GM18861 (cell line): ENCODE measurements around the gene RUNDC1.
"Not testable (repeated sequence)": the region's sequence is repeated elsewhere in the genome, so short reads cannot be mapped to it uniquely, and the experiment has no call there.

ENCODE experiments used
- ATAC-seq: cut with Tn5 transposase; IDR thresholded peaks from one replicate; pipeline ENCODE4 v1.9.1; 2021; ENCODE audit not compliant: unreplicated experiment

Gene RUNDC1

GRCh38 chr17:42989726-42990652, 9.6 kb downstream of the RUNDC1 start:
- no peak for ATAC-seq

- ATAC-seq: no peak
Measured at GRCh38 chr17:42991471-42991870, 11.1 kb downstream of the RUNDC1 start.

- no peak for ATAC-seq
Measured at GRCh38 chr17:42992872-42993271, 12.5 kb downstream of the RUNDC1 start.

DNA sequence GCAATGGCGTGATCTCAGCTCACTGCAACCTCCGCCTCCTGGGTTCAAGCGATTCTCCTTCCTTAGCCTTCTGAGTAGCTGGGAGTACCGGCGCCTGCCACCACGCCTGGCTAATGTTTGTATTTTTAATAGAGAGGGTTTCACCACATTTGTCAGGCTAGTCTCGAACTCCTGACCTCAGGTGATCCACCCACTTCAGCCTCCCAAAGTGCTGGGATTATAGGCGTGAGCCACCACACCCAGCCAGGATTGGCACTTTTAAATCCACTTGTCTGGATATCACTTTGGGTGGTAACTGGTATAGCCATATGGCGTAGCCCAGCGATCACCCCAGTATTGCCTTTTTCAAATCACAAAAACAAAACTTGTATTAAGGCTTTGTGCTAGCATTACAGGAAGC, 13.5 kb downstream of the RUNDC1 start:
- ATAC-seq: not testable (repeated sequence)

- ATAC-seq: no peak
Measured at GRCh38 chr17:42997390-42997983, 17.1 kb downstream of the RUNDC1 start.

DNA sequence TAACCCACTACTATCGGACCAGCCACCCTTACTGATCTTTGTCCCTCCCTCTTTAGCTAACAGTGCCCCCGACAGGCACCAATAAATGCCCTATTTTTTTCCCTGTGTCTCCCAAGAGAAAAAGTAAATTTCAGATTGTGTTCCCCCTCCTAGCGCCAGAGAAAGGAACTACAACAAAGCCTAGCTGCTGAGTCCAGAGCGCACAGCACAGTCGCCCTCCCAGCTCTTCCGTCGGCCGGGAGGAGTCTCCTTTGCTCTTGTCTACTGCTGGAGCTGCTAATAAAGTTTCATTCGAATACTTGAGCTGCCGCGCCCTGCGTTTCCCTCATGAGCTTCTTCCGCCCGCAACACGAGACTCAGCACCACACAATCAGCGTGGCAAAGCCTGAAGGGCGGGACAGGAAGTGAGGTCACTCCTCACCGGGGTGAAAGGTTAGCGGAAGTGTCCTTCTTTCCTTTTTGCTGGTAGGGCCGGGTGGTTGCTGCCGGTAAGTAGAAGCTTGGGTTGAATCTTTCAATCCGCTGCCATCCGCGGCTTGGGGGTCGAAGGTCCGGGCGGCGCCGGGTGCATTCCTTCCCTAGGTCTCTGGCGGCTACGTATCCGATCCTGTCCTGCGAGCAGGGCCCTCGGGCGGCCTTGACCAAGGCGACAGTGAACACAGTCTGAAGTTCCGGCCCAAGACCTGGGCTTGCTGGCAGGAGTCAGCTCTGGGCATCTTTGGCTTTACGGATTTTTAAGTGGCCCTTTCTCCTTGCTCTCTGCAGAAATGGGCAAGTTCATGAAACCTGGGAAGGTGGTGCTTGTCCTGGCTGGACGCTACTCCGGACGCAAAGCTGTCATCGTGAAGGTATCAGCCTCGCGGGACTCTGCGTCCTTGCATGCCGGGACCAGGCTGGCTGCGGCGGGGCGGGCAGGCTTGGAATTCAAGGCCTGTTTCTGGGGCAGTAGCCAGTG, 17.9 kb downstream of the RUNDC1 start, which contains the start of gene RPL27:
TSS of gene RPL27 (plus strand) at position 436 of the 955 bp plus-strand sequence. CDS start at position 768, 332 bp downstream.
- ATAC-seq: peak; percentile 86

DNA sequence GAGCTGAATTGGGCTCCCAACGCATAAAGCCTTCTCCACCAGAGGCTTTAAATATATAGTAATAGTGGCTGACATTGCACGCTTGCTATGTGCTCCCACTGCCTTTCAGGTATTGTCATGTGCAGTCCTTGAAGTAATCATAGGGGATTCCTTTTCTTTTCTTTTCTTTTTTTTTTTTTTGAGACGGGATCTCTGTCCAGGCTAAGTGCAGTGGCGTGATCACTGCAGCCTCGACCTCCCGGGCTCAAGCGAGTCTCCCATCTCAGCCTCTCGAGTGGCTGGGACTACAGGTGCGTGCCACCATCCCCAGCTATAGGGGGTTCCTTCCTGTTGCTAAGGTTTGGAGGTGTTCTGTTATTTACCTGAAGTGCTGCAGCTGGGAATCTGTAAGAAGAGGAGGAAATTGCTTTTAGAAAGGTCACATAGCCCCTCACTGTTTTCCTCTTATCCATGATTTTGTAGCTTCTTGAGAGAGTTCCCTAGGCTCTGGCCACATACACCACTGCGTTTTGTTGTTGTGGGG, 18.7 kb downstream of the RUNDC1 start:
- no peak for ATAC-seq

DNA sequence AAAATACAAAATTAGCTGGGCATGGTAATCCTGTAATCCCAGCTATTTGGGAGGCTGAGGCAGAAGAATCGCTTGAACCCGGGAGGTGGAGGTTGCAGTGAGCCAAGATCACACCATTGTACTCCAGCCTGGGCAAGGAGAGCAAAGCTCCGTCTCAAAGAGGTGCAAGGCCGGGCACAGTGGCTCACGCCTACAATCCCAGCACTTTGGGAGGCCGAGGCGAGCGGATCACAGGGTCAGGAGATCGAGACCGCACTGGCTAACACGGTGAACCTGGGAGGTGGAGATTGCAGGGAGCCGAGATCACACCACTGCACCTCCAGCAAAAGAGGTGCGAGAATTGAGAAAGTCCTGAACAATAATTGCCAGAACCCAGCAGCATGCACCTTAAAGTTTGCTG, 20.5 kb downstream of the RUNDC1 start:
- not testable (repeated sequence) for ATAC-seq

DNA sequence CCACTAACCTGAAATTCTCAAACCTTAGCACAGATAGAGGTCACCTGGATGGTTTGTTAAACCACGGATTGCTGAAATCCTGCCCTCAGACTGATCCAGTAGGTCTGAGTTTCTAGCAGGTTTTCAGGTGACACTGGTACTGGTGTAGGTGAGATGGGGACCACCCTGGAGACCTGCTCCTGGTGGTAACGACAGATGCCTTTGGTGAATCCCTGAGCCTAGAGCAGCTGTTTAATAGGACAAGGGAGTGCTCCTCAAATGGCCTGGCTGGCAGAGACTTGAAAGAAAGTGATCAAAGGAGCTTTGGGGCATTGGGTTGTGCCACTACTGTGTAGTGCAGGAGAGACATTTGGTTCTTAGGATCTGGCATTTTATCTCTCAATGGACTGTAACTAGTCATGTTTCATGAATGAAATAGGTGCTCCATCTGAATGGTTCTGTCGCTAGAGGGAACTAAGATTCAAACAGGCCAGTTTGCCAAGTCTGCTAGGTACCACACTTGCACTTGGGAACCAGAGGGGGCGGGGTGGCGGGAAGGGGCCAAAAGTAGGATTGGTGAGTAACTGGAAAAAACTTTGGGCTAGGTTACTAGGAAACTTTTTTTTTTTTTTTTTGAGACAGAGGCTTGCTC, 23.3 kb downstream of the RUNDC1 start:
- no peak for ATAC-seq

DNA sequence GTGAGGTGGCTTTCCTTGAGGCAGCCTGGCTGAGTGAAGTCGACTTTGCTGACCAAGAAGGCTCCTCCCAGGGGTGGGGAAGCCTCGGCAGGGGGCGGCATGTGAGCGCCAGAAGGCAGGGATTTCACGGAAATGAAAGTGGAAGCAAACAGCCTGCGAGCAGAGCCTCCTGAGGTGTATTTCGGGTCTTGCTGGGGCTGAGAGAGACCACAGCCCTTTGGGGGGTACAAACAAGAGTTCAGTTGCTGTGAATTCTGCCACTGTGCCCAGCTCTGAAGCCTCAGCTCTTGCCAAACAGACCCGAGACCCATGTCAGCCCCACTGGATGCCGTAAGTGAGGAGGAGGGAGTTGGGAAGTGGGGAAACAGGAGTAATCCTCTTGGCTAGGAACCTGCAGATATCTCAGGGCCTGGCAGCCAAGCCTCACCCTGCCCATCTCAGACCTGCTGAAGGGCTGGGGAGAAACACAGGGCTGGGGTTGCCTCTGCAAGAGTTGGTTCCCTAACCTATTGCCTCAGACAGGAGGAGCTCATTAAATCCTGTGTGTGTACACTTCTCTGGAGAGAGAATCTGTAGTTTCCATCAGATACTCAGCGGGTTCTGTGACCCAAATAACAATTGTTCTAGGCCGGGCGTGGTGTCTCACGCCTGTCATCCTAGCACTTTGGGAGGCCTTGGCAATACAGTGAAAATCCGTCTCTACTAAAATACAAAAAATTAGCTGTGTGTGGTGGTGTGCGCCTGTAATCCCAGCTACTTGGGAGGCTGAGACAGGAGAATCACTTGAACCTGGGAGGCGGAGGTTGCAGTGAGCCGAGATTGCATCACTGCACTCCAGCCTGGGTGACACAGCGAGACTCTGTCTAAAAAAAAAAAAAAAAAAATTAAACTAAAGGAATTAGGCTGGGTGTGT, 26.5 kb downstream of the RUNDC1 start, which contains the start of gene IFI35:
TSS of gene IFI35 (plus strand) at position 146 of the 913 bp plus-strand sequence. CDS start at position 310, 164 bp downstream.
- ATAC-seq: peak; percentile 81

DNA sequence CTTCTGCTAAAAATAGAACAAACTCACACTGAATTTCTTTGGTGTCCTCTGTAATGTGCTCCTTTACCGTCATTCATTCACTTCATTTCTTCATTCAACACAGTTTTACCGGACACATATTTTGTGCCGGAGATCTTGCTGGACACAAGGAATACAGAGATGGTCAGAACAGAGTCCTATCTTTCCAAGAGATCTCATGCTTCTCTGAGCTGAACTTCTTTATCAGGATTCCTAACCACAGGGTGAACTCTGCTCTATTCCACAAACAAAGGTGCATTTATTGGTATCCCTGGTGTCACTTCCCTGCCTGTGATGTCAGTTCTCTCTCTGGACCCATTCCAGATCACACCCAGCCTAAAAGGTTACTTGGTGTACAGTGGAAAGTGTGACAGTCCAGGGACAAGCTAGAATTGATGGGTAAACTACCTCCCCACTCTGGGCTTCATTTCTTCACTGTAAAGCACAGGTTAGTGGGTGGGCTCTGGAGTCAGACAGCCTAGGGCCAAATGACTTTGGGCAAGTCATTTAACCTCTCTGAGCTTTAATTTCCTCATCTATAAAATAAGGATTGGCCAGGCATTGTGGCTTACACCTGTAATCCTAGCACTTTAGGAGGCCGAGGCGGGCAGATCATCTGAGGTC, 30.4 kb downstream of the RUNDC1 start:
- no peak for ATAC-seq

DNA sequence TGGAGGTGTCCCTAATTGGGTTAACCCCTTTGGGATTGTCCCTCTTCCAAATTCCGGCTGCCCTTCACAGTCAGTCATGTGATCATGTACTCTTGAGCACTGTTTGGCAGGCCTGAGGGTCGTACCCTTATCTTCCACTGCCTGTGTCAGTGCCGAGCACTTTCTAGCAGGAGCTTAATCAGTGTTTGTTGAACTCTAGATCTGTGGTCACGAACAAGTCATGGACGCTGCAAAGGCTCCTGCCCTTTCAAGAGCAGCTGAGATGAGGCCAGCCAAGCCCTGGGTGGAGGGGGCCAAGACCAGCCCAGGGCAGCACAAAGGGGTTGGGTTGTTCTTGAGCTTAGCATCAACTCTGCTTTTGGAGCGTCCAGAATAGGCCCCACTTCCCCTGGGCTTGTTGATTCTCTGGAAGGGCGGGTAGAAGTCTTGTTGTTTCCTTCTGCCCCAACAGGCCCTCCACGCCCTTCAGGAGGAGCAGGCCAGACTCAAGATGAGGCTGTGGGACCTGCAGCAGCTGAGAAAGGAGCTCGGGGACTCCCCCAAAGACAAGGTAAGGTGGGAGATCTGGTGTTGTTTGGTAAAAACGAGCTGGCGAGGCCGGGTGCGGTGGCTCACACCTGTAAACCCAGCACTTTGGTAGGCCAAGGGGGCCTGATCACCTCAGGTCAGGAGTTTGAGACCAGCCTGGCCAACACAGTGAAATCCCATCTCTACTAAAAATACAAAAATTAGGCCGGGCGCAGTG, 31.5 kb downstream of the RUNDC1 start:
- no peak for ATAC-seq

DNA sequence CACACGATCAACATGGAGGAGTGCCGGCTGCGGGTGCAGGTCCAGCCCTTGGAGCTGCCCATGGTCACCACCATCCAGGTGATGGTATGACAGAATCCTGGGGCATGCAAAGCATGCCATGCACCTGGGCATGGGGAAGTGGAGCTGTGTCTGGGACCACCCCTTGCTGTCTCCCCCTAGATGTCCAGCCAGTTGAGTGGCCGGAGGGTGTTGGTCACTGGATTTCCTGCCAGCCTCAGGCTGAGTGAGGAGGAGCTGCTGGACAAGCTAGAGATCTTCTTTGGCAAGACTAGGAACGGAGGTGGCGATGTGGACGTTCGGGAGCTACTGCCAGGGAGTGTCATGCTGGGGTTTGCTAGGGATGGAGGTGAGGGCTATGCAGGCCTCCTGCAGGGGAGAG, 32.9 kb downstream of the RUNDC1 start:
- ATAC-seq: no peak

GRCh38 chr17:43014020-43014648, 33.8 kb downstream of the RUNDC1 start:
- no peak for ATAC-seq

- no peak for ATAC-seq
Measured at GRCh38 chr17:43014649-43015542, 34.5 kb downstream of the RUNDC1 start.

- no peak for ATAC-seq
Measured at GRCh38 chr17:43015579-43015978, 35.2 kb downstream of the RUNDC1 start.

DNA sequence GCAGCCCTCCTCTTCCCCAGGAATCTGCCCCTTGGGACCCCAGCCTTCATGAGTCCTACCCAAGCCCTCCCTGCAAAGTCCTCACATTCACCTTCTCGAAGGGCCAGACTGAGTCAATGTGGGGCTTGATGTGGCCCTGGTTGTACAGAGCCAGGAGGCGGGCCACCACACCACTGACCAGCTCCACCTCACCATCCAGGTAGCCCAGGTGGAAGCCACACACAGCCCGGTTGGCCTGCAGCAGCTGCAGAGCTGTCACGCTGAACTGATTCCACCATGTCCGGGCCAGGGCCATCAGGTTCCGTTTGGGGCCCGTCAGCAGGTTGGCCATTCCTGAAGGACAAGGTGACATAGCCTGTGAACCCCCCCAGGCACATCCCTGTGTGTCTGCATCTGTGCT, 35.9 kb downstream of the RUNDC1 start:
- no peak for ATAC-seq
